Measurements from ENCODE around the gene WIF1.

Gene WIF1

GRCh38 chr12:65081496-65081895 is 39.6 kb downstream of the WIF1 start:
- no peak overlapping the region for H3K4me3 ChIP-seq (ENCODE audit: low read length in 2 of 2)
- DNase-seq (ENCODE audit: low spot score): no peak
- no peak overlapping the region for H4K91ac ChIP-seq (ENCODE audit: low read depth, low read length, poor library complexity)
- H2AFZ ChIP-seq (ENCODE audit: low read length): no peak overlapping the region
- no peak overlapping the region for H3K9ac ChIP-seq (ENCODE audit: low read depth, low read length, poor library complexity)
- no peaks in the 10 kb centered on the region for H3K9me3 ChIP-seq (replicated peaks in 1 of 2; ENCODE audit: control insufficient read depth in 2 of 2, insufficient read depth in 1 of 2, low read depth in 1 of 2, low read length in 2 of 2)
- peaks cover 0 to 4% (median 0%) of the 10 kb centered on the region in 3 experiments for H3K27me3 ChIP-seq (ENCODE audit: control insufficient read depth in 3 of 3, insufficient read depth in 3 of 3, low read depth in 1 of 3, low read length in 3 of 3)
- H4K8ac ChIP-seq (ENCODE audit: low read depth, low read length): no peak overlapping the region
- H3K4me2 ChIP-seq (ENCODE audit: insufficient read depth, low read length, poor library complexity, severe bottlenecking): no peak overlapping the region
- H3K14ac ChIP-seq (ENCODE audit: low read length): no peak overlapping the region
- H2AK5ac ChIP-seq (ENCODE audit: low read depth, low read length): no peak overlapping the region
- no peak overlapping the region for H2BK15ac ChIP-seq (ENCODE audit: low read length)
- H3K4ac ChIP-seq (ENCODE audit: low read length): no peak overlapping the region
- no peak overlapping the region for H3K18ac ChIP-seq (ENCODE audit: low read length)
- H3K36me3 ChIP-seq (replicated peaks in 1 of 2; ENCODE audit: control insufficient read depth in 2 of 2, insufficient read depth in 2 of 2, low read length in 2 of 2): no peaks in the 10 kb centered on the region
- no peak overlapping the region for H3K23ac ChIP-seq (ENCODE audit: low read depth, low read length, poor library complexity)
- H2BK12ac ChIP-seq (ENCODE audit: low read length): no peak overlapping the region
- no peak overlapping the region for H3K27ac ChIP-seq (replicated peaks; ENCODE audit: low read length)
- no peak overlapping the region for H2BK5ac ChIP-seq (ENCODE audit: low read length)
- WGBS, 2 donors (ENCODE audit: extremely low coverage in 2 of 2, insufficient read length in 2 of 2, insufficient replicate concordance in 1 of 2): no CpG with 5 or more reads among the region's 1 CpG
- H3K4me1 ChIP-seq (ENCODE audit: control insufficient read depth in 2 of 2, insufficient read depth in 1 of 2, low read depth in 1 of 2, low read length in 2 of 2): peaks cover 2% of the 10 kb centered on the region in 2 donors
- H2BK120ac ChIP-seq (ENCODE audit: low read depth, low read length): no peak overlapping the region
- no peaks in the 10 kb centered on the region for H3K79me1 ChIP-seq (ENCODE audit: low read depth, low read length)

- Histone ChIP-seq H2AK5ac (ENCODE audit: low read depth, low read length) (no peak overlapping the region), H3K4ac (ENCODE audit: low read length) (no peak overlapping the region), H3K23ac (ENCODE audit: low read depth, low read length, poor library complexity) (no peak overlapping the region), H4K8ac (ENCODE audit: low read depth, low read length) (no peak overlapping the region), H2BK12ac (ENCODE audit: low read length) (no peak overlapping the region), H3K27ac (replicated peaks; ENCODE audit: low read length) (no peak overlapping the region), H3K79me1 (ENCODE audit: low read depth, low read length) (no peaks in the 10 kb centered on the region), H3K9me3 (replicated peaks in 1 of 2; ENCODE audit: control insufficient read depth in 2 of 2, insufficient read depth in 1 of 2, low read depth in 1 of 2, low read length in 2 of 2) (no peaks in the 10 kb centered on the region), H3K4me3 (ENCODE audit: low read length in 2 of 2) (no peak overlapping the region), H3K4me1 (ENCODE audit: control insufficient read depth in 2 of 2, insufficient read depth in 1 of 2, low read depth in 1 of 2, low read length in 2 of 2) (no peaks in the 10 kb centered on the region), H2BK5ac (ENCODE audit: low read length) (no peak overlapping the region), H2BK120ac (ENCODE audit: low read depth, low read length) (no peak overlapping the region), H4K91ac (ENCODE audit: low read depth, low read length, poor library complexity) (no peak overlapping the region), H2BK15ac (ENCODE audit: low read length) (no peak overlapping the region), H3K36me3 (replicated peaks in 1 of 2; ENCODE audit: control insufficient read depth in 2 of 2, insufficient read depth in 2 of 2, low read length in 2 of 2) (no peaks in the 10 kb centered on the region), H3K9ac (ENCODE audit: low read depth, low read length, poor library complexity) (no peak overlapping the region), H2AFZ (ENCODE audit: low read length) (no peak overlapping the region), H3K14ac (ENCODE audit: low read length) (no peak overlapping the region), H3K4me2 (ENCODE audit: insufficient read depth, low read length, poor library complexity, severe bottlenecking) (no peak overlapping the region), H3K27me3 (ENCODE audit: control insufficient read depth in 3 of 3, insufficient read depth in 3 of 3, low read depth in 1 of 3, low read length in 3 of 3) (no peaks in the 10 kb centered on the region), H3K18ac (ENCODE audit: low read length) (no peak overlapping the region)
- no CpG with 5 or more reads among the region's 6 CpGs for WGBS, 2 donors (ENCODE audit: extremely low coverage in 2 of 2, insufficient read length in 2 of 2, insufficient replicate concordance in 1 of 2)
- no peak for DNase-seq (ENCODE audit: low spot score)
Measured at GRCh38 chr12:65074932-65075331, 46.2 kb downstream of the WIF1 start.

GRCh38 chr12:65069336-65069735 is 51.8 kb downstream of the WIF1 start:
- WGBS, 2 donors (ENCODE audit: extremely low coverage in 2 of 2, insufficient read length in 2 of 2, insufficient replicate concordance in 1 of 2): no CpG with 5 or more reads among the region's 2 CpGs

GRCh38 chr12:65067383-65067782 is 53.7 kb downstream of the WIF1 start:
- Histone ChIP-seq H2BK5ac (ENCODE audit: low read length) (no peak overlapping the region), H3K79me1 (ENCODE audit: low read depth, low read length) (no peaks in the 10 kb centered on the region), H3K14ac (ENCODE audit: low read length) (no peak overlapping the region), H3K9ac (ENCODE audit: low read depth, low read length, poor library complexity) (no peak overlapping the region), H3K36me3 (replicated peaks in 1 of 2; ENCODE audit: control insufficient read depth in 2 of 2, insufficient read depth in 2 of 2, low read length in 2 of 2) (no peaks in the 10 kb centered on the region), H3K4ac (ENCODE audit: low read length) (no peak overlapping the region), H4K91ac (ENCODE audit: low read depth, low read length, poor library complexity) (no peak overlapping the region), H2AK5ac (ENCODE audit: low read depth, low read length) (no peak overlapping the region), H3K9me3 (replicated peaks in 1 of 2; ENCODE audit: control insufficient read depth in 2 of 2, insufficient read depth in 1 of 2, low read depth in 1 of 2, low read length in 2 of 2) (no peaks in the 10 kb centered on the region), H2AFZ (ENCODE audit: low read length) (no peak overlapping the region), H4K8ac (ENCODE audit: low read depth, low read length) (no peak overlapping the region), H3K4me2 (ENCODE audit: insufficient read depth, low read length, poor library complexity, severe bottlenecking) (no peak overlapping the region), H2BK120ac (ENCODE audit: low read depth, low read length) (no peak overlapping the region), H3K23ac (ENCODE audit: low read depth, low read length, poor library complexity) (no peak overlapping the region), H3K4me3 (ENCODE audit: low read length in 2 of 2) (no peak overlapping the region), H2BK12ac (ENCODE audit: low read length) (no peak overlapping the region), H3K18ac (ENCODE audit: low read length) (no peak overlapping the region), H3K27ac (replicated peaks; ENCODE audit: low read length) (no peak overlapping the region), H3K4me1 (ENCODE audit: control insufficient read depth in 2 of 2, insufficient read depth in 1 of 2, low read depth in 1 of 2, low read length in 2 of 2) (no peaks in the 10 kb centered on the region), H2BK15ac (ENCODE audit: low read length) (no peak overlapping the region), H3K27me3 (ENCODE audit: control insufficient read depth in 3 of 3, insufficient read depth in 3 of 3, low read depth in 1 of 3, low read length in 3 of 3) (peaks cover 0 to 4% (median 0%) of the 10 kb centered on the region in 3 experiments)
- WGBS, 2 donors (ENCODE audit: extremely low coverage in 2 of 2, insufficient read length in 2 of 2, insufficient replicate concordance in 1 of 2): no CpG with 5 or more reads among the region's 8 CpGs
- DNase-seq (ENCODE audit: low spot score): no peak

More at GRCh38 chr12:65069336-65069735, 51.8 kb downstream of the WIF1 start:
- no peak for DNase-seq (ENCODE audit: low spot score)
- Histone ChIP-seq H3K9ac (ENCODE audit: low read depth, low read length, poor library complexity) (no peak overlapping the region), H4K91ac (ENCODE audit: low read depth, low read length, poor library complexity) (no peak overlapping the region), H2AFZ (ENCODE audit: low read length) (no peak overlapping the region), H3K18ac (ENCODE audit: low read length) (no peak overlapping the region), H3K79me1 (ENCODE audit: low read depth, low read length) (no peaks in the 10 kb centered on the region), H3K36me3 (replicated peaks in 1 of 2; ENCODE audit: control insufficient read depth in 2 of 2, insufficient read depth in 2 of 2, low read length in 2 of 2) (no peaks in the 10 kb centered on the region), H2AK5ac (ENCODE audit: low read depth, low read length) (no peak overlapping the region), H2BK12ac (ENCODE audit: low read length) (no peak overlapping the region), H3K9me3 (replicated peaks in 1 of 2; ENCODE audit: control insufficient read depth in 2 of 2, insufficient read depth in 1 of 2, low read depth in 1 of 2, low read length in 2 of 2) (no peaks in the 10 kb centered on the region), H3K14ac (ENCODE audit: low read length) (no peak overlapping the region), H3K27me3 (ENCODE audit: control insufficient read depth in 3 of 3, insufficient read depth in 3 of 3, low read depth in 1 of 3, low read length in 3 of 3) (no peaks in the 10 kb centered on the region), H3K4ac (ENCODE audit: low read length) (no peak overlapping the region), H3K27ac (replicated peaks; ENCODE audit: low read length) (no peak overlapping the region), H2BK15ac (ENCODE audit: low read length) (no peak overlapping the region), H2BK5ac (ENCODE audit: low read length) (no peak overlapping the region), H4K8ac (ENCODE audit: low read depth, low read length) (no peak overlapping the region), H2BK120ac (ENCODE audit: low read depth, low read length) (no peak overlapping the region), H3K4me1 (ENCODE audit: control insufficient read depth in 2 of 2, insufficient read depth in 1 of 2, low read depth in 1 of 2, low read length in 2 of 2) (no peaks in the 10 kb centered on the region), H3K4me3 (ENCODE audit: low read length in 2 of 2) (no peak overlapping the region), H3K23ac (ENCODE audit: low read depth, low read length, poor library complexity) (no peak overlapping the region), H3K4me2 (ENCODE audit: insufficient read depth, low read length, poor library complexity, severe bottlenecking) (no peak overlapping the region)

Data from neuronal stem cell (in vitro differentiated cells).